ENCODE measurements around the gene MS4A8.
"Not testable (repeated sequence)": the region's sequence is repeated elsewhere in the genome, so short reads cannot be mapped to it uniquely, and the experiment has no call there.

GRCh38 chr11:60758671-60759070, 59.3 kb downstream of the MS4A8 start:
- TF ChIP-seq RARB (CRISPR knock-in tag; IDR thresholded peaks at IDR 0.05); ZNF565 (CRISPR knock-in tag; conservative IDR thresholded peaks at IDR 0.05; ENCODE audit: low read depth); ZFP30 (CRISPR knock-in tag; IDR thresholded peaks at IDR 0.05); ZNF70 (CRISPR knock-in tag; IDR thresholded peaks at IDR 0.05); CSRNP3 (CRISPR knock-in tag; IDR thresholded peaks at IDR 0.05); PPARA (CRISPR knock-in tag; IDR thresholded peaks at IDR 0.05; ENCODE audit: borderline replicate concordance); ISL1 (CRISPR knock-in tag; IDR thresholded peaks at IDR 0.05): not testable (repeated sequence)
- TF ChIP-seq, protein P1, sequence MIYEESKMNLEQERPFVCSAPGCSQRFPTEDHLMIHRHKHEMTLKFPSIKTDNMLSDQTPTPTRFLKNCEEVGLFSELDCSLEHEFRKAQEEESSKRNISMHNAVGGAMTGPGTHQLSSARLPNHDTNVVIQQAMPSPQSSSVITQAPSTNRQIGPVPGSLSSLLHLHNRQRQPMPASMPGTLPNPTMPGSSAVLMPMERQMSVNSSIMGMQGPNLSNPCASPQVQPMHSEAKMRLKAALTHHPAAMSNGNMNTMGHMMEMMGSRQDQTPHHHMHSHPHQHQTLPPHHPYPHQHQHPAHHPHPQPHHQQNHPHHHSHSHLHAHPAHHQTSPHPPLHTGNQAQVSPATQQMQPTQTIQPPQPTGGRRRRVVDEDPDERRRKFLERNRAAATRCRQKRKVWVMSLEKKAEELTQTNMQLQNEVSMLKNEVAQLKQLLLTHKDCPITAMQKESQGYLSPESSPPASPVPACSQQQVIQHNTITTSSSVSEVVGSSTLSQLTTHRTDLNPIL (CRISPR knock-in tag; IDR thresholded peaks at IDR 0.05; ENCODE audit: low read depth) = not testable (repeated sequence)

Measured in SK-N-SH treated with all-trans-retinoic acid at 6 μM for 48 hours (cell line).